K562 (cell line): ENCODE results near the gene CDKL1. TPM values are rescaled to one million over a fixed set of nuclear protein-coding genes. Genes with fewer than 3 reads are reported as not detected.

Experiments used
- ATAC-seq: fragments of 200-7000 bp; cut with Tn5 transposase; 3 replicates; pipeline ENCODE4 v1.9.1; 2020; ENCODE audit warnings: moderate library complexity
- BruUV-seq: library from RNA; stranded (reverse); fragments of 400-500 nt; replicated peaks from 2 replicates; lab custom pipeline; 2021; lab: Mats Ljungman, UMichigan
- CTCF ChIA-PET: fragments of 300-600 bp; formaldehyde crosslinking; extraction: SDS; loops from one replicate; lab custom pipeline; 2021; ENCODE audit warnings: low intra/inter-chr PET ratio; lab: Yijun Ruan, JAX
- POLR2A ChIA-PET: fragments of 300-600, 350-650 bp; sonication (Branson Sonifier 250); formaldehyde crosslinking; extraction: SDS; loops from one replicate; lab custom pipeline; 2021; ENCODE audit warnings: antibody characterized with exemption, inconsistent platforms; lab: Yijun Ruan, JAX
- DNase-seq, 4 experiments: peaks; one replicate each; pipeline versions ENCODE4 v3.0.0 to v3.0.0-alpha.2; 2011 to 2018; ENCODE audit warnings: low spot score in 3 of 4, mixed read lengths in 3 of 4; ENCODE audit errors: extremely low read depth in 1 of 4
- FAIRE-seq: peaks from 2 replicates; lab custom pipeline; 2011; peaks lifted over from hg19 to GRCh38; lab: Jason Lieb, UNC
- H2AFZ ChIP-seq: 2 replicates; pipeline ENCODE4 v1.6.0; 2011; ENCODE audit warnings: low read depth, low read length, control low read depth, inconsistent platforms
- H3K27ac ChIP-seq: fragments of 200-600 bp; 3 replicates; pipeline ENCODE4 v1.8.0; 2011; ENCODE audit warnings: low read depth, mild to moderate bottlenecking, control low read depth, inconsistent platforms, low read length, moderate library complexity, mixed read lengths; ENCODE audit errors: extremely low read depth
- H3K27me3 ChIP-seq, 2 experiments: fragments of 300-600 bp in 1 of 2; 2 replicates in 1 of 2; 3 replicates in 1 of 2; pipeline versions ENCODE4 v1.6.0 to v1.8.0; 2011; ENCODE audit warnings: inconsistent platforms in 2 of 2, low read length in 2 of 2, mild to moderate bottlenecking in 1 of 2, mixed read lengths in 1 of 2, moderate library complexity in 1 of 2; ENCODE audit not compliant: control insufficient read depth in 2 of 2, insufficient read depth in 2 of 2
- H3K36me3 ChIP-seq: fragments of 300-600 bp; 3 replicates; pipeline ENCODE4 v1.8.0; 2011; ENCODE audit warnings: mild to moderate bottlenecking, low read length, inconsistent platforms; ENCODE audit not compliant: control insufficient read depth, insufficient read depth
- H3K4me1 ChIP-seq, 2 experiments: fragments of 200-600 bp in 1 of 2; replicated peaks in 1 of 2; 2 replicates in 1 of 2; 3 replicates in 1 of 2; pipeline versions ENCODE4 v1.5.1 to v1.8.0; 2011; ENCODE audit warnings: inconsistent platforms in 2 of 2, low read length in 2 of 2, mild to moderate bottlenecking in 1 of 2, mixed read lengths in 1 of 2, moderate library complexity in 1 of 2; ENCODE audit not compliant: control insufficient read depth in 2 of 2, insufficient read depth in 2 of 2
- H3K4me2 ChIP-seq: 2 replicates; pipeline ENCODE4 v1.6.1; 2011; ENCODE audit warnings: low read length, control low read depth, inconsistent platforms, mixed read lengths; ENCODE audit not compliant: insufficient read depth
- H3K4me3 ChIP-seq: fragments of 200-600 bp; sonication (generic), shearing (Covaris generic); 2 replicates; pipeline ENCODE4 v1.5.1; 2016; ENCODE audit warnings: control low read depth, inconsistent platforms
- H3K79me2 ChIP-seq: fragments of 200-600 bp; 3 replicates; pipeline ENCODE4 v1.8.0; 2011; ENCODE audit warnings: low read length, inconsistent platforms; ENCODE audit not compliant: control insufficient read depth, insufficient read depth
- H3K9ac ChIP-seq, 2 experiments: 2 replicates each; pipeline versions ENCODE4 v1.6.0 to v1.6.1; 2011; ENCODE audit warnings: low read depth in 2 of 2, low read length in 2 of 2, control low read depth in 1 of 2, inconsistent platforms in 1 of 2, mild to moderate bottlenecking in 1 of 2, mixed read lengths in 1 of 2; ENCODE audit not compliant: insufficient read depth in 1 of 2
- H3K9me1 ChIP-seq: one replicate; pipeline ENCODE4 v1.6.0; 2011; ENCODE audit warnings: inconsistent platforms, mild to moderate bottlenecking, low read length, moderate library complexity; ENCODE audit not compliant: control insufficient read depth, insufficient read depth
- H3K9me3 ChIP-seq: replicated peaks from 2 replicates; pipeline ENCODE4 v1.5.1; 2011; ENCODE audit warnings: low read depth, low read length, inconsistent platforms; ENCODE audit not compliant: control insufficient read depth, insufficient read depth
- H4K20me1 ChIP-seq: replicated peaks from 2 replicates; pipeline ENCODE4 v1.6.1; 2011; ENCODE audit warnings: low read length, inconsistent platforms, mixed read lengths; ENCODE audit not compliant: control insufficient read depth, insufficient read depth
- ATF7 ChIP-seq: fragments of 450-650 bp; IDR thresholded peaks from 2 replicates; pipeline ENCODE4 v1.7.1; 2014; ENCODE audit warnings: mild to moderate bottlenecking, moderate library complexity
- CAMTA2 ChIP-seq: fragments of 250-450 bp; sonication (Bioruptor Pico); conservative IDR thresholded peaks from 2 replicates; pipeline ENCODE4 v1.5.1; 2022
- DMBX1 ChIP-seq: fragments of 250-450 bp; sonication (Bioruptor Pico); IDR thresholded peaks from 2 replicates; pipeline ENCODE4 v1.8.0; 2022; ENCODE audit warnings: inconsistent platforms, mild to moderate bottlenecking, moderate library complexity, borderline replicate concordance
- EGR1 ChIP-seq: fragments of 450-650 bp; conservative IDR thresholded peaks from 2 replicates; pipeline ENCODE4 v1.6.1; 2017; ENCODE audit warnings: mild to moderate bottlenecking
- FUS ChIP-seq: fragments of 200-400 bp; formaldehyde crosslinking; optimal IDR thresholded peaks from 2 replicates; pipeline ENCODE3; 2017; ENCODE audit warnings: low read depth, low read length
- PHB2 ChIP-seq: fragments of 450-650 bp; IDR thresholded peaks from 2 replicates; pipeline ENCODE4 v1.6.1; 2017; ENCODE audit warnings: low read depth
- POLR2AphosphoS5 ChIP-seq: IDR thresholded peaks from 2 replicates; pipeline ENCODE4 v1.6.1; 2011; ENCODE audit warnings: mild to moderate bottlenecking, low read depth, low read length, moderate library complexity; ENCODE audit not compliant: control insufficient read depth, insufficient read depth
- ZNF224 ChIP-seq: sonication (generic); formaldehyde crosslinking; IDR thresholded peaks from 2 replicates; pipeline ENCODE4 v1.8.0; 2022; ENCODE audit warnings: mild to moderate bottlenecking, missing genetic modification reagents
- WGBS: fragments of 100-300 bp; shearing (Covaris generic); methylation state at CpG from one replicate; pipeline ENCODE4 v1.1.6; 2016; ENCODE audit warnings: low coverage, mixed read lengths; ENCODE audit not compliant: insufficient coverage; ENCODE audit errors: missing lambda C conversion rate; 5-methylcytosine and 5-hydroxymethylcytosine counted together
- in situ Hi-C: fragments of 300-500 bp; cut with MboI; formaldehyde crosslinking; loops from 4 replicates; pipeline ENCODE4 v1.15.0; 2018; ENCODE audit warnings: inconsistent platforms, mixed read lengths
- intact Hi-C: fragments of 100-400 bp; cut with micrococcal nuclease; formaldehyde crosslinking; loops from 2 replicates; pipeline ENCODE4 v1.14.2; 2022
- polyA plus RNA-seq, 8 experiments: library from polyadenylated mRNA; depleted of rRNA in 4 of 8; stranded (reverse) in 5 of 8; unstranded in 3 of 8; fragments of >200 nt; fragmentation: Nextera tagmentation in 2 of 8; fragmentation: Illumina TruSeq in 1 of 8; extraction: Ambion mirVana in 2 of 8; extraction: Trizol in 1 of 8; gene quantifications; 2 replicates each; pipeline versions ENCODE4 v1.2.1 to v1.2.3, GENCODE V29; 2011 to 2014; ENCODE audit warnings: inconsistent platforms in 1 of 8, missing spikeins in 1 of 8
- total RNA-seq, 7 experiments: library from RNA; depleted of rRNA in 6 of 7; stranded (reverse); fragments of >200 nt in 6 of 7; fragmentation: Illumina TruSeq in 2 of 7; extraction: Trizol in 2 of 7; gene quantifications; 2 replicates each; pipeline versions ENCODE4 v1.2.1 to v1.2.3, GENCODE V29; 2011 to 2021; ENCODE audit warnings: low replicate concordance in 1 of 7
- TF ChIP-seq, protein P1 (sequence below): fragments of 200-600 bp; sonication (generic); IDR thresholded peaks from one replicate; pipeline ENCODE4 v1.6.1; 2012; ENCODE audit warnings: mild to moderate bottlenecking, low read depth, low read length, inconsistent platforms
- TF ChIP-seq, protein P2 (sequence below): sonication (generic); formaldehyde crosslinking; IDR thresholded peaks from 2 replicates; pipeline ENCODE4 v1.8.1; 2023; ENCODE audit warnings: mild to moderate bottlenecking, missing genetic modification reagents

Gene CDKL1
- total and polyA plus RNA-seq, 9 of the 15 experiments (the other 6 are each of a cell fraction or from before 2014, with no cell fraction given) = 2.3 to 35.0 (median 7.5) TPM

DNA sequence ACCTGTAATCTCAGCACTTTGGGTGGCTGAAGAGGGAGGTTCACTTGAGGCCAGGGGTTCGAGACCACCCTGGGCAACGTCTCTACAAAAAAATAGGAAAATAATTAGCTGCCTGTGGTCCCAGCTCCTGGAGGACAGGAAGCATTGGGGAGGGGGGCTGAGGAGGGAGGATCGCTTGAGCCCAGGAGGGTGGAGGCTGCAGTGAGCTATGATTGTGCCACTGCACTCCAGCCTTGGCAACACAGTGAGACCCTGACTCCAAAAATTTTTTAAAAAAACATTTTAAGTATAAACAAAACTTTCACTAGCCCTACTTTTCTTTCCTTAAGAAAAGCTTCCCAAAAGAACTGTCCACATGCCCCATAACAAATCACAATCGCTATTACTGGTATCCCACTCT is 86.2 kb downstream of the CDKL1 start:
- Histone ChIP-seq H3K4me1 (peaks cover 10 to 14% of the 10 kb centered on the region in 2 experiments; a peak in 4 of 5 replicates), H3K9ac (no peak overlapping the region), H3K27me3 (no peaks in the 10 kb centered on the region), H2AFZ (no peak overlapping the region), H3K9me1 (no peaks in the 10 kb centered on the region), H3K4me2 (peak overlapping the region; percentile 81), H3K79me2 (peaks cover 55% of the 10 kb centered on the region), H3K4me3 (peak overlapping the region; percentile 73; the same call in 1 of the 2 replicates), H4K20me1 (no peaks in the 10 kb centered on the region), H3K27ac (no peak overlapping the region), H3K36me3 (peaks cover 3% of the 10 kb centered on the region; the same call in 1 of the 3 replicates), H3K9me3 (peaks cover 6% of the 10 kb centered on the region; the same call in 1 of the 2 replicates)
- in situ Hi-C loops (no loop called here), intact Hi-C loops (no loop called here)
- no peak for FAIRE-seq
- no peak for ATAC-seq
- DNase-seq = no peak
- BruUV-seq = no TSS peak
- 0% methylated on average over 1 of the region's 4 CpGs for WGBS
- ChIA-PET POLR2A (interaction anchor here (0.6 to 1.1 kb wide), 2 partner anchors 10 to 1124 kb away, joined by 3 read pairs; no protein-coding TSS in a partner anchor), CTCF (no interaction called here)
- TF ChIP-seq PHB2 = no peak
- TF ChIP-seq, protein P1, sequence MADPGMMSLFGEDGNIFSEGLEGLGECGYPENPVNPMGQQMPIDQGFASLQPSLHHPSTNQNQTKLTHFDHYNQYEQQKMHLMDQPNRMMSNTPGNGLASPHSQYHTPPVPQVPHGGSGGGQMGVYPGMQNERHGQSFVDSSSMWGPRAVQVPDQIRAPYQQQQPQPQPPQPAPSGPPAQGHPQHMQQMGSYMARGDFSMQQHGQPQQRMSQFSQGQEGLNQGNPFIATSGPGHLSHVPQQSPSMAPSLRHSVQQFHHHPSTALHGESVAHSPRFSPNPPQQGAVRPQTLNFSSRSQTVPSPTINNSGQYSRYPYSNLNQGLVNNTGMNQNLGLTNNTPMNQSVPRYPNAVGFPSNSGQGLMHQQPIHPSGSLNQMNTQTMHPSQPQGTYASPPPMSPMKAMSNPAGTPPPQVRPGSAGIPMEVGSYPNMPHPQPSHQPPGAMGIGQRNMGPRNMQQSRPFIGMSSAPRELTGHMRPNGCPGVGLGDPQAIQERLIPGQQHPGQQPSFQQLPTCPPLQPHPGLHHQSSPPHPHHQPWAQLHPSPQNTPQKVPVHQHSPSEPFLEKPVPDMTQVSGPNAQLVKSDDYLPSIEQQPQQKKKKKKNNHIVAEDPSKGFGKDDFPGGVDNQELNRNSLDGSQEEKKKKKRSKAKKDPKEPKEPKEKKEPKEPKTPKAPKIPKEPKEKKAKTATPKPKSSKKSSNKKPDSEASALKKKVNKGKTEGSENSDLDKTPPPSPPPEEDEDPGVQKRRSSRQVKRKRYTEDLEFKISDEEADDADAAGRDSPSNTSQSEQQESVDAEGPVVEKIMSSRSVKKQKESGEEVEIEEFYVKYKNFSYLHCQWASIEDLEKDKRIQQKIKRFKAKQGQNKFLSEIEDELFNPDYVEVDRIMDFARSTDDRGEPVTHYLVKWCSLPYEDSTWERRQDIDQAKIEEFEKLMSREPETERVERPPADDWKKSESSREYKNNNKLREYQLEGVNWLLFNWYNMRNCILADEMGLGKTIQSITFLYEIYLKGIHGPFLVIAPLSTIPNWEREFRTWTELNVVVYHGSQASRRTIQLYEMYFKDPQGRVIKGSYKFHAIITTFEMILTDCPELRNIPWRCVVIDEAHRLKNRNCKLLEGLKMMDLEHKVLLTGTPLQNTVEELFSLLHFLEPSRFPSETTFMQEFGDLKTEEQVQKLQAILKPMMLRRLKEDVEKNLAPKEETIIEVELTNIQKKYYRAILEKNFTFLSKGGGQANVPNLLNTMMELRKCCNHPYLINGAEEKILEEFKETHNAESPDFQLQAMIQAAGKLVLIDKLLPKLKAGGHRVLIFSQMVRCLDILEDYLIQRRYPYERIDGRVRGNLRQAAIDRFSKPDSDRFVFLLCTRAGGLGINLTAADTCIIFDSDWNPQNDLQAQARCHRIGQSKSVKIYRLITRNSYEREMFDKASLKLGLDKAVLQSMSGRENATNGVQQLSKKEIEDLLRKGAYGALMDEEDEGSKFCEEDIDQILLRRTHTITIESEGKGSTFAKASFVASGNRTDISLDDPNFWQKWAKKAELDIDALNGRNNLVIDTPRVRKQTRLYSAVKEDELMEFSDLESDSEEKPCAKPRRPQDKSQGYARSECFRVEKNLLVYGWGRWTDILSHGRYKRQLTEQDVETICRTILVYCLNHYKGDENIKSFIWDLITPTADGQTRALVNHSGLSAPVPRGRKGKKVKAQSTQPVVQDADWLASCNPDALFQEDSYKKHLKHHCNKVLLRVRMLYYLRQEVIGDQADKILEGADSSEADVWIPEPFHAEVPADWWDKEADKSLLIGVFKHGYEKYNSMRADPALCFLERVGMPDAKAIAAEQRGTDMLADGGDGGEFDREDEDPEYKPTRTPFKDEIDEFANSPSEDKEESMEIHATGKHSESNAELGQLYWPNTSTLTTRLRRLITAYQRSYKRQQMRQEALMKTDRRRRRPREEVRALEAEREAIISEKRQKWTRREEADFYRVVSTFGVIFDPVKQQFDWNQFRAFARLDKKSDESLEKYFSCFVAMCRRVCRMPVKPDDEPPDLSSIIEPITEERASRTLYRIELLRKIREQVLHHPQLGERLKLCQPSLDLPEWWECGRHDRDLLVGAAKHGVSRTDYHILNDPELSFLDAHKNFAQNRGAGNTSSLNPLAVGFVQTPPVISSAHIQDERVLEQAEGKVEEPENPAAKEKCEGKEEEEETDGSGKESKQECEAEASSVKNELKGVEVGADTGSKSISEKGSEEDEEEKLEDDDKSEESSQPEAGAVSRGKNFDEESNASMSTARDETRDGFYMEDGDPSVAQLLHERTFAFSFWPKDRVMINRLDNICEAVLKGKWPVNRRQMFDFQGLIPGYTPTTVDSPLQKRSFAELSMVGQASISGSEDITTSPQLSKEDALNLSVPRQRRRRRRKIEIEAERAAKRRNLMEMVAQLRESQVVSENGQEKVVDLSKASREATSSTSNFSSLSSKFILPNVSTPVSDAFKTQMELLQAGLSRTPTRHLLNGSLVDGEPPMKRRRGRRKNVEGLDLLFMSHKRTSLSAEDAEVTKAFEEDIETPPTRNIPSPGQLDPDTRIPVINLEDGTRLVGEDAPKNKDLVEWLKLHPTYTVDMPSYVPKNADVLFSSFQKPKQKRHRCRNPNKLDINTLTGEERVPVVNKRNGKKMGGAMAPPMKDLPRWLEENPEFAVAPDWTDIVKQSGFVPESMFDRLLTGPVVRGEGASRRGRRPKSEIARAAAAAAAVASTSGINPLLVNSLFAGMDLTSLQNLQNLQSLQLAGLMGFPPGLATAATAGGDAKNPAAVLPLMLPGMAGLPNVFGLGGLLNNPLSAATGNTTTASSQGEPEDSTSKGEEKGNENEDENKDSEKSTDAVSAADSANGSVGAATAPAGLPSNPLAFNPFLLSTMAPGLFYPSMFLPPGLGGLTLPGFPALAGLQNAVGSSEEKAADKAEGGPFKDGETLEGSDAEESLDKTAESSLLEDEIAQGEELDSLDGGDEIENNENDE = no peak
- TF ChIP-seq, protein P2, sequence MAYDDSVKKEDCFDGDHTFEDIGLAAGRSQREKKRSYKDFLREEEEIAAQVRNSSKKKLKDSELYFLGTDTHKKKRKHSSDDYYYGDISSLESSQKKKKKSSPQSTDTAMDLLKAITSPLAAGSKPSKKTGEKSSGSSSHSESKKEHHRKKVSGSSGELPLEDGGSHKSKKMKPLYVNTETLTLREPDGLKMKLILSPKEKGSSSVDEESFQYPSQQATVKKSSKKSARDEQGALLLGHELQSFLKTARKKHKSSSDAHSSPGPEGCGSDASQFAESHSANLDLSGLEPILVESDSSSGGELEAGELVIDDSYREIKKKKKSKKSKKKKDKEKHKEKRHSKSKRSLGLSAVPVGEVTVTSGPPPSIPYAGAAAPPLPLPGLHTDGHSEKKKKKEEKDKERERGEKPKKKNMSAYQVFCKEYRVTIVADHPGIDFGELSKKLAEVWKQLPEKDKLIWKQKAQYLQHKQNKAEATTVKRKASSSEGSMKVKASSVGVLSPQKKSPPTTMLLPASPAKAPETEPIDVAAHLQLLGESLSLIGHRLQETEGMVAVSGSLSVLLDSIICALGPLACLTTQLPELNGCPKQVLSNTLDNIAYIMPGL (CRISPR knock-in tag) = no peak
- TF ChIP-seq ATF7 = no peak
- no peak for TF ChIP-seq CAMTA2
- no peak for TF ChIP-seq ZNF224 (CRISPR knock-in tag)
- no peak for TF ChIP-seq DMBX1
- no peak for TF ChIP-seq POLR2AphosphoS5
- TF ChIP-seq EGR1 = no peak
- TF ChIP-seq FUS = no peak
